Type B pancreatic cell (in vitro differentiated cells): Measurements from ENCODE around the gene KRTAP4-2. TPM values are rescaled to one million over a fixed set of nuclear protein-coding genes. Genes with fewer than 3 reads are reported as not detected.
"Not testable (repeated sequence)": the region's sequence is repeated elsewhere in the genome, so short reads cannot be mapped to it uniquely, and the experiment has no call there.

ENCODE experiments used
- DNase-seq: peaks from one replicate; pipeline ENCODE4 v3.0.0; 2021; ENCODE audit warnings: mixed read lengths; ENCODE audit not compliant: unreplicated experiment; ENCODE audit errors: extremely low spot score
- H3K27ac Mint-ChIP-seq: 2 replicates; pipeline ENCODE4 v1.8.0; 2021; ENCODE audit warnings: mild to moderate bottlenecking, mixed read lengths
- H3K27me3 Mint-ChIP-seq: 2 replicates; pipeline ENCODE4 v1.8.0; 2021; ENCODE audit warnings: mixed read lengths
- H3K36me3 Mint-ChIP-seq: 2 replicates; pipeline ENCODE4 v1.8.0; 2021; ENCODE audit warnings: mixed read lengths
- H3K4me1 Mint-ChIP-seq: one replicate; pipeline ENCODE4 v1.8.0; 2021; ENCODE audit warnings: mixed read lengths; ENCODE audit not compliant: unreplicated experiment
- H3K4me3 Mint-ChIP-seq: 2 replicates; pipeline ENCODE4 v1.8.0; 2021; ENCODE audit warnings: mild to moderate bottlenecking, mixed read lengths
- H3K9me3 Mint-ChIP-seq: 2 replicates; pipeline ENCODE4 v1.8.0; 2021; ENCODE audit warnings: mixed read lengths
- CTCF ChIP-seq: fragments of 200-600 bp; sonication (generic); conservative IDR thresholded peaks from 2 replicates; pipeline ENCODE4 v1.5.0; 2021; ENCODE audit warnings: antibody characterized with exemption, mild to moderate bottlenecking
- total RNA-seq: library from RNA; stranded (reverse); gene quantifications from 2 replicates; pipeline ENCODE4 v1.2.1, GENCODE V29; 2021; ENCODE audit warnings: low replicate concordance

The KRTAP4-2 gene
- total RNA-seq, 1 donor from 2014 or later: not detected

- no peak overlapping the region for H3K27ac Mint-ChIP-seq
- TF ChIP-seq CTCF: no peak
- peaks cover 3% of the 10 kb centered on the region for H3K27me3 Mint-ChIP-seq
- H3K4me3 Mint-ChIP-seq: no peak overlapping the region
- no peaks in the 10 kb centered on the region for H3K36me3 Mint-ChIP-seq
- no peaks in the 10 kb centered on the region for H3K4me1 Mint-ChIP-seq
- no peak for DNase-seq
- H3K9me3 Mint-ChIP-seq: no peaks in the 10 kb centered on the region
Observed at GRCh38 chr17:41153856-41154255, 24.2 kb downstream of the KRTAP4-2 start.

GRCh38 chr17:41151525-41151924 is 26.5 kb downstream of the KRTAP4-2 start:
- Mint-ChIP-seq H3K27ac (no peak overlapping the region), H3K4me1 (no peaks in the 10 kb centered on the region), H3K4me3 (no peak overlapping the region), H3K9me3 (no peaks in the 10 kb centered on the region), H3K27me3 (peaks cover 4% of the 10 kb centered on the region), H3K36me3 (no peaks in the 10 kb centered on the region)
- no peak for DNase-seq
- no peak for TF ChIP-seq CTCF

- Mint-ChIP-seq H3K4me3 (no peak overlapping the region), H3K27me3 (peaks cover 4% of the 10 kb centered on the region), H3K36me3 (no peaks in the 10 kb centered on the region), H3K9me3 (no peaks in the 10 kb centered on the region), H3K4me1 (no peaks in the 10 kb centered on the region), H3K27ac (no peak overlapping the region)
- TF ChIP-seq CTCF: no peak
- DNase-seq: no peak
Observed at GRCh38 chr17:41150026-41150425, 28.0 kb downstream of the KRTAP4-2 start.

- DNase-seq: no peak
- Mint-ChIP-seq H3K36me3 (no peaks in the 10 kb centered on the region), H3K27ac (no peak within 1 kb of the TSS), H3K27me3 (peaks cover 4% of the 10 kb centered on the region), H3K9me3 (no peaks in the 10 kb centered on the region), H3K4me1 (no peaks in the 10 kb centered on the region), H3K4me3 (no peak within 1 kb of the TSS)
- no peak for TF ChIP-seq CTCF
Observed at GRCh38 chr17:41149652-41149985, 28.4 kb downstream of the KRTAP4-2 start, which contains the start of gene KRTAP4-5. KRTAP4-5 (minus strand) TSS chr17:41149825; CDS start chr17:41149767, 58 bp downstream.

GRCh38 chr17:41148971-41149651 is 28.9 kb downstream of the KRTAP4-2 start:
- H3K4me3 Mint-ChIP-seq, DNase-seq, H3K9me3 Mint-ChIP-seq, H3K4me1 Mint-ChIP-seq, H3K27me3 Mint-ChIP-seq, H3K27ac Mint-ChIP-seq, H3K36me3 Mint-ChIP-seq: not testable (repeated sequence)

GRCh38 chr17:41147531-41148204 is 30.4 kb downstream of the KRTAP4-2 start:
- Mint-ChIP-seq H3K9me3 (peaks cover 9% of the 10 kb centered on the region), H3K4me1 (no peaks in the 10 kb centered on the region), H3K36me3 (peaks cover 3% of the 10 kb centered on the region), H3K27me3 (peaks cover 4% of the 10 kb centered on the region), H3K27ac (no peak overlapping the region), H3K4me3 (no peak overlapping the region)
- no peak for DNase-seq
- TF ChIP-seq CTCF: no peak
